GM18861 (cell line): Measurements from ENCODE around the gene CENPU.
"Not testable (repeated sequence)": the region's sequence is repeated elsewhere in the genome, so short reads cannot be mapped to it uniquely, and the experiment has no call there.

Source experiments
- ATAC-seq: cut with Tn5 transposase; IDR thresholded peaks from one replicate; pipeline ENCODE4 v1.9.1; 2021; ENCODE audit not compliant: unreplicated experiment

The CENPU gene

GRCh38 chr4:184752496-184753275, 18.8 kb upstream of the CENPU start:
- ATAC-seq, result no peak

GRCh38 chr4:184751585-184751956, 17.7 kb upstream of the CENPU start:
- ATAC-seq, result no peak

GRCh38 chr4:184750926-184751584, 17.2 kb upstream of the CENPU start:
- no peak for ATAC-seq

GRCh38 chr4:184748251-184748652, 14.4 kb upstream of the CENPU start:
- no peak for ATAC-seq

- ATAC-seq, result no peak
These were observed 13.3 kb upstream of the CENPU start for GRCh38 chr4:184747034-184747830.

GRCh38 chr4:184745831-184746795, 12.2 kb upstream of the CENPU start:
- peak; percentile 59 for ATAC-seq

GRCh38 chr4:184744236-184744635, 10.3 kb upstream of the CENPU start:
- ATAC-seq, result no peak

GRCh38 chr4:184743650-184744049, 9.8 kb upstream of the CENPU start:
- no peak for ATAC-seq

GRCh38 chr4:184741651-184742050, 7.8 kb upstream of the CENPU start:
- not testable (repeated sequence) for ATAC-seq

GRCh38 chr4:184740980-184741391, 7.1 kb upstream of the CENPU start:
- ATAC-seq, result no peak

- ATAC-seq, result not testable (repeated sequence)
These were observed 5.7 kb upstream of the CENPU start for GRCh38 chr4:184739575-184739974.

GRCh38 chr4:184734758-184735157, 862 bp upstream of the CENPU start:
- ATAC-seq, result no peak

- ATAC-seq, result no peak
These were observed 1.8 kb downstream of the CENPU start for GRCh38 chr4:184732126-184732525.

GRCh38 chr4:184731056-184731455, 2.8 kb downstream of the CENPU start:
- no peak for ATAC-seq

- no peak for ATAC-seq
These were observed 4.0 kb downstream of the CENPU start for GRCh38 chr4:184729946-184730345.

GRCh38 chr4:184728858-184729257, 5.0 kb downstream of the CENPU start:
- no peak for ATAC-seq

GRCh38 chr4:184727430-184727829, 6.5 kb downstream of the CENPU start:
- ATAC-seq, result no peak

- no peak for ATAC-seq
These were observed 11.1 kb downstream of the CENPU start for GRCh38 chr4:184722798-184723197.

- ATAC-seq, result no peak
These were observed 12.6 kb downstream of the CENPU start for GRCh38 chr4:184721254-184721653.

GRCh38 chr4:184719407-184719806, 14.5 kb downstream of the CENPU start:
- no peak for ATAC-seq

GRCh38 chr4:184715526-184715925, 18.4 kb downstream of the CENPU start:
- no peak for ATAC-seq
